ENCODE results near the gene LACTB. TPM values are rescaled to one million over a fixed set of nuclear protein-coding genes. Genes with fewer than 3 reads are reported as not detected.
"Not testable (repeated sequence)": the region's sequence is repeated elsewhere in the genome, so short reads cannot be mapped to it uniquely, and the experiment has no call there.

LACTB gene
- total and polyA plus RNA-seq, 2 donors = 12.7 to 22.3 TPM

GRCh38 chr15:63096178-63096577 is 25.5 kb upstream of the LACTB start:
- DNase-seq (ENCODE audit: low read depth in 6 of 9, low spot score in 9 of 9) = no peak
- no peaks in the 10 kb centered on the region for H3K9me3 ChIP-seq (ENCODE audit: control insufficient read depth in 2 of 2, insufficient read depth in 1 of 2, low read length in 1 of 2)
- 95% methylated on average over 4 of the region's 4 CpGs for WGBS
- no peaks in the 10 kb centered on the region for H3K4me1 ChIP-seq (ENCODE audit: control insufficient read depth in 2 of 2, insufficient read depth in 2 of 2, low read length in 2 of 2)
- H3K27me3 ChIP-seq (ENCODE audit: control insufficient read depth in 2 of 2, insufficient read depth in 1 of 2, low read length in 1 of 2) = no peaks in the 10 kb centered on the region
- no peak overlapping the region for H3K27ac ChIP-seq (ENCODE audit: low read depth in 1 of 2, low read length in 1 of 2)
- H3K36me3 ChIP-seq (ENCODE audit: control insufficient read depth in 2 of 2, insufficient read depth in 2 of 2, low read length in 1 of 2) = no peaks in the 10 kb centered on the region
- no peak overlapping the region for H3K4me3 ChIP-seq (ENCODE audit: low read length in 2 of 2)

GRCh38 chr15:63098901-63099300 is 22.8 kb upstream of the LACTB start:
- 92% methylated on average over 27 of the region's 33 CpGs for WGBS
- not testable (repeated sequence) for H3K27me3 ChIP-seq (ENCODE audit: control insufficient read depth in 2 of 2, insufficient read depth in 1 of 2, low read length in 1 of 2); H3K9me3 ChIP-seq (ENCODE audit: control insufficient read depth in 2 of 2, insufficient read depth in 1 of 2, low read length in 1 of 2); H3K36me3 ChIP-seq (ENCODE audit: control insufficient read depth in 2 of 2, insufficient read depth in 2 of 2, low read length in 1 of 2); H3K4me3 ChIP-seq (ENCODE audit: low read length in 2 of 2); H3K27ac ChIP-seq (ENCODE audit: low read depth in 1 of 2, low read length in 1 of 2); DNase-seq (ENCODE audit: low read depth in 6 of 9, low spot score in 9 of 9); H3K4me1 ChIP-seq (ENCODE audit: control insufficient read depth in 2 of 2, insufficient read depth in 2 of 2, low read length in 2 of 2)

- not testable (repeated sequence) for H3K27ac ChIP-seq (ENCODE audit: low read depth in 1 of 2, low read length in 1 of 2); H3K9me3 ChIP-seq (ENCODE audit: control insufficient read depth in 2 of 2, insufficient read depth in 1 of 2, low read length in 1 of 2); H3K4me3 ChIP-seq (ENCODE audit: low read length in 2 of 2); H3K27me3 ChIP-seq (ENCODE audit: control insufficient read depth in 2 of 2, insufficient read depth in 1 of 2, low read length in 1 of 2); DNase-seq (ENCODE audit: low read depth in 6 of 9, low spot score in 9 of 9); H3K36me3 ChIP-seq (ENCODE audit: control insufficient read depth in 2 of 2, insufficient read depth in 2 of 2, low read length in 1 of 2); H3K4me1 ChIP-seq (ENCODE audit: control insufficient read depth in 2 of 2, insufficient read depth in 2 of 2, low read length in 2 of 2)
- WGBS = 97% methylated on average over 5 of the region's 5 CpGs
These were observed 22.1 kb upstream of the LACTB start for GRCh38 chr15:63099581-63099980.

- no peak for DNase-seq (ENCODE audit: low read depth in 6 of 9, low spot score in 9 of 9)
- Histone ChIP-seq H3K4me3 (ENCODE audit: low read length in 2 of 2) (no peak overlapping the region), H3K27ac (ENCODE audit: low read depth in 1 of 2, low read length in 1 of 2) (no peak overlapping the region), H3K9me3 (ENCODE audit: control insufficient read depth in 2 of 2, insufficient read depth in 1 of 2, low read length in 1 of 2) (peaks cover 0 to 7% of the 10 kb centered on the region in 2 donors), H3K4me1 (ENCODE audit: control insufficient read depth in 2 of 2, insufficient read depth in 2 of 2, low read length in 2 of 2) (no peaks in the 10 kb centered on the region), H3K36me3 (ENCODE audit: control insufficient read depth in 2 of 2, insufficient read depth in 2 of 2, low read length in 1 of 2) (no peaks in the 10 kb centered on the region), H3K27me3 (ENCODE audit: control insufficient read depth in 2 of 2, insufficient read depth in 1 of 2, low read length in 1 of 2) (no peaks in the 10 kb centered on the region)
- WGBS = 39% methylated on average over 3 of the region's 3 CpGs
These were observed 18.2 kb upstream of the LACTB start for GRCh38 chr15:63103416-63103815.

- no peaks in the 10 kb centered on the region for H3K36me3 ChIP-seq (ENCODE audit: control insufficient read depth in 2 of 2, insufficient read depth in 2 of 2, low read length in 1 of 2)
- 72% methylated on average over 7 of the region's 7 CpGs for WGBS
- no peak overlapping the region for H3K4me3 ChIP-seq (ENCODE audit: low read length in 2 of 2)
- no peak for DNase-seq (ENCODE audit: low read depth in 6 of 9, low spot score in 9 of 9)
- H3K4me1 ChIP-seq (ENCODE audit: control insufficient read depth in 2 of 2, insufficient read depth in 2 of 2, low read length in 2 of 2) = no peaks in the 10 kb centered on the region
- H3K27ac ChIP-seq (ENCODE audit: low read depth in 1 of 2, low read length in 1 of 2) = no peak overlapping the region
- peaks cover 0 to 7% of the 10 kb centered on the region in 2 donors for H3K9me3 ChIP-seq (ENCODE audit: control insufficient read depth in 2 of 2, insufficient read depth in 1 of 2, low read length in 1 of 2)
- no peaks in the 10 kb centered on the region for H3K27me3 ChIP-seq (ENCODE audit: control insufficient read depth in 2 of 2, insufficient read depth in 1 of 2, low read length in 1 of 2)
These were observed 16.9 kb upstream of the LACTB start for GRCh38 chr15:63104727-63105126.

GRCh38 chr15:63105354-63105753 is 16.3 kb upstream of the LACTB start:
- WGBS = 83% methylated on average over 8 of the region's 8 CpGs
- not testable (repeated sequence) for DNase-seq (ENCODE audit: low read depth in 6 of 9, low spot score in 9 of 9); H3K27ac ChIP-seq (ENCODE audit: low read depth in 1 of 2, low read length in 1 of 2); H3K9me3 ChIP-seq (ENCODE audit: control insufficient read depth in 2 of 2, insufficient read depth in 1 of 2, low read length in 1 of 2); H3K4me1 ChIP-seq (ENCODE audit: control insufficient read depth in 2 of 2, insufficient read depth in 2 of 2, low read length in 2 of 2); H3K36me3 ChIP-seq (ENCODE audit: control insufficient read depth in 2 of 2, insufficient read depth in 2 of 2, low read length in 1 of 2); H3K4me3 ChIP-seq (ENCODE audit: low read length in 2 of 2); H3K27me3 ChIP-seq (ENCODE audit: control insufficient read depth in 2 of 2, insufficient read depth in 1 of 2, low read length in 1 of 2)

GRCh38 chr15:63107895-63108546 is 13.6 kb upstream of the LACTB start:
- DNase-seq (ENCODE audit: low read depth in 6 of 9, low spot score in 9 of 9) = no peak
- H3K4me3 ChIP-seq (ENCODE audit: low read length in 2 of 2) = no peak overlapping the region
- WGBS = 93% methylated on average over 9 of the region's 9 CpGs

GRCh38 chr15:63109498-63109897 is 12.2 kb upstream of the LACTB start:
- Histone ChIP-seq H3K4me1 (ENCODE audit: control insufficient read depth in 2 of 2, insufficient read depth in 2 of 2, low read length in 2 of 2) (peaks cover 0 to 6% of the 10 kb centered on the region in 2 donors), H3K4me3 (ENCODE audit: low read length in 2 of 2) (no peak overlapping the region), H3K36me3 (ENCODE audit: control insufficient read depth in 2 of 2, insufficient read depth in 2 of 2, low read length in 1 of 2) (no peaks in the 10 kb centered on the region), H3K27ac (ENCODE audit: low read depth in 1 of 2, low read length in 1 of 2) (no peak overlapping the region), H3K9me3 (ENCODE audit: control insufficient read depth in 2 of 2, insufficient read depth in 1 of 2, low read length in 1 of 2) (peaks cover 0 to 7% of the 10 kb centered on the region in 2 donors), H3K27me3 (ENCODE audit: control insufficient read depth in 2 of 2, insufficient read depth in 1 of 2, low read length in 1 of 2) (no peaks in the 10 kb centered on the region)
- 97% methylated on average over 2 of the region's 2 CpGs for WGBS
- no peak for DNase-seq (ENCODE audit: low read depth in 6 of 9, low spot score in 9 of 9)

More at GRCh38 chr15:63107895-63108546, 13.6 kb upstream of the LACTB start:
- H3K9me3 ChIP-seq (ENCODE audit: control insufficient read depth in 2 of 2, insufficient read depth in 1 of 2, low read length in 1 of 2) = peaks cover 0 to 7% of the 10 kb centered on the region in 2 donors
- H3K4me1 ChIP-seq (ENCODE audit: control insufficient read depth in 2 of 2, insufficient read depth in 2 of 2, low read length in 2 of 2) = peaks cover 0 to 6% of the 10 kb centered on the region in 2 donors
- H3K27me3 ChIP-seq (ENCODE audit: control insufficient read depth in 2 of 2, insufficient read depth in 1 of 2, low read length in 1 of 2) = no peaks in the 10 kb centered on the region
- no peaks in the 10 kb centered on the region for H3K36me3 ChIP-seq (ENCODE audit: control insufficient read depth in 2 of 2, insufficient read depth in 2 of 2, low read length in 1 of 2)
- no peak overlapping the region for H3K27ac ChIP-seq (ENCODE audit: low read depth in 1 of 2, low read length in 1 of 2)

GRCh38 chr15:63109920-63110319 is 11.7 kb upstream of the LACTB start:
- Histone ChIP-seq H3K27me3 (ENCODE audit: control insufficient read depth in 2 of 2, insufficient read depth in 1 of 2, low read length in 1 of 2) (no peaks in the 10 kb centered on the region), H3K36me3 (ENCODE audit: control insufficient read depth in 2 of 2, insufficient read depth in 2 of 2, low read length in 1 of 2) (no peaks in the 10 kb centered on the region), H3K4me3 (ENCODE audit: low read length in 2 of 2) (no peak overlapping the region), H3K27ac (ENCODE audit: low read depth in 1 of 2, low read length in 1 of 2) (no peak overlapping the region), H3K4me1 (ENCODE audit: control insufficient read depth in 2 of 2, insufficient read depth in 2 of 2, low read length in 2 of 2) (peaks cover 0 to 6% of the 10 kb centered on the region in 2 donors), H3K9me3 (ENCODE audit: control insufficient read depth in 2 of 2, insufficient read depth in 1 of 2, low read length in 1 of 2) (peaks cover 0 to 7% of the 10 kb centered on the region in 2 donors)
- WGBS = 94% methylated on average over 2 of the region's 2 CpGs
- no peak for DNase-seq (ENCODE audit: low read depth in 6 of 9, low spot score in 9 of 9)
